ENCODE results near the gene SIGLEC15.
"Not testable (repeated sequence)": the region's sequence is repeated elsewhere in the genome, so short reads cannot be mapped to it uniquely, and the experiment has no call there.

The SIGLEC15 gene

GRCh38 chr18:45844938-45845337 lies 19.5 kb downstream of the SIGLEC15 start:
- no peak for DNase-seq (ENCODE audit: low read depth, low spot score)

DNA sequence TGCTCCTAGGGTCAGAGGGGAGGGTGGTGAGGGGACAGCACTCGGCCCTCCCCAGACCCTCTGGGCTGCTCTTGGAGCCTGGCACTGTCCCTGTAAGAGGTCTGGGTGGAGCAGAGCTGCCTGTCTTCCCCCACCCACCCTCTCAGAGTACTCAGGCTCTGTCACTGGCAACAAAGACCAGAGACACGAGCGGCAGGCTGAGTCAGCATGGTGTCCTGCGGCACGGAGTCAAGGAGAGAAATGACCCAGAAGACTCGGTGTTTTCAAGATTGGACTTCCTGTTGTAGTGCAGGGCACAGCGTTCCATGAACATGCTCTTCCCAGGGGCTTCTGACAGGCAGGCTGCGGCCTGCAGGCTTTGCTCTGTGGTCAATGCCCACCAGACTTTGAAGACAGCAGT lies 19.9 kb downstream of the SIGLEC15 start:
- no peak for DNase-seq (ENCODE audit: low read depth, low spot score)

- no peak for DNase-seq (ENCODE audit: low read depth, low spot score)
Measured at GRCh38 chr18:45847119-45847518, 21.6 kb downstream of the SIGLEC15 start.

DNA sequence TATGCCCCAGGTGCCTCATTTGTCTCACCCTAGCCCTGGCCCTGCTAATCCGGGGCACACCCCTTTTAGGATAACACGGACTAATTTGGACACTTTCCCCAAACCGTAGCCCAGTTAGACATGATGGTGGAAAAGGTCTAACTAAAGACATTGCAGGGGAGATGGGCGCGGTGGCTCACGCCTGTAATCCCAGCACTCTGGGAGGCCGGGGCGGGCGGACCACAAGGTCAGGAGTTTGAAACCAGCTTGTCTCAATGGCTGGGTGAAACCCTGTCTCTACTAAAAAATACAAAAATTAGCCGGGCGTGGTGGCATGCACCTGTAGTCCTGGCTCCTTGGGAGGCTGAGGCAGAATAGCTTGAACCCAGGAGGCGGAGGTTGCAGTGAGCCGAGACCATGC lies 23.2 kb downstream of the SIGLEC15 start:
- not testable (repeated sequence) for DNase-seq (ENCODE audit: low read depth, low spot score)

DNA sequence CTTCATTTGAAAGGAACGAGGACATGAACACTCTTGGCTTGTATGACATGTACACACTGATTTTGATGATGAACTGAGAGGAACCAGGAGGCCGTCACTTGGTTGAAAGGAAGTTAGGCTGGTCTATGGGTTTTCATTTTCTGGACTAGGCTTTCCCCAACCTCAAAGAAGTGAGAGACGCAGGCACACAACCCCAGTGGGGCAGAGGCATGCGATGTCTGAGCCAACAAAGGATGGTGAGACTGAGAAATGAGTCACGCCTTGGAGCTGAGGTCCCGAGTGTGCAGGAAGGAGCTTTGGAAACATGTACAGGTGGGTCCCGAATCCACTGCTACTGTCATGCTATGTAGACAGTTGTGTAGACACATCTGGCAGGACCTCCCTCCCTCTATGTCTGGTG lies 24.1 kb downstream of the SIGLEC15 start:
- DNase-seq (ENCODE audit: low read depth, low spot score), result no peak

GRCh38 chr18:45850021-45850420 lies 24.5 kb downstream of the SIGLEC15 start:
- peak; percentile 17 for DNase-seq (ENCODE audit: low read depth, low spot score)

GRCh38 chr18:45851161-45851925 lies 25.9 kb downstream of the SIGLEC15 start:
- no peak for DNase-seq (ENCODE audit: low read depth, low spot score)

DNA sequence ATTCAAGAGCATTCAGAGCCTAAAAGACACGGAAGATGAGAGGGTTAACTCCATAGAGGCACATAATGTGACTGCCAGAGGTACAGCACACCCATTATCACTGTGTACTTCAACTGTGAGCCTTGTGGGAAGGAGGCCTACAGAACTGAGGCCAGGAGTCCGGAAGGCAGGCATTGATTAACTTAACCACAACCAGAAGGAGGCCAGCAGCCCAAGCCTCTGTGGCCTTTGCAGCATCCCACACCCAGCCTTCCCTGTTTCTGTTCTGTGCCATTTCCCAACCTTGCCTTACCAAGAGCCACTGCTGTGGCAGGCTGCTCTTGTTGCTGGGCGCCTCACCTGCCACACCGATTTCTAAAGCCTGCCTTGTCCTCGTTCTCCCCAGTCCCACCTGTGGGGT lies 27.2 kb downstream of the SIGLEC15 start:
- DNase-seq (ENCODE audit: low read depth, low spot score), result no peak

DNA sequence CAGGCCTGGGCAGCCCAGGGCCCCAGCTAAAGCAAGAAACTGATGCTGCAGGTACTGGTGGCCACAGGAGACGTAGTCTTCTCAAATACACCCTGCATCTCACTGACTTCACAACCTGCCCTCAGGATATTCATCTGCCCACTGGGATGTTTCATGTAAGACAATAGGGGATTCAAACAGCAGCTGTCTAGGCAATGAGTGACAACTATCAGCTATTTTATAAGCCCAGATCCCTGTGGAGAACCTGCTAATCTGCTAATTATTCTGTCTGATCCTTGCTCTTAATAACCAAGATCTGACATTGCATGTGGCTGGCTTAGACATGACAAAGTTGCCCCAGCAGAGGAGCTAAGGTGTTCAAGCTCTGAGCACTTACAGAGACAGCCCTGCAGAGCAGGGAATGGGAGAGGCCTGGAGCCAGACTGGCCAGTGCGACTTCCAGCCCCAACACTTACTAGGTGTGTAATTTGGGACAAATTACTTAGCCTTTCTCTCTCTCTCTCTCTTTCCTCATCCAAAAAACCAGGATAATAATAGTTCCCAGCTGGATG lies 28.6 kb downstream of the SIGLEC15 start:
- DNase-seq (ENCODE audit: low read depth, low spot score), result no peak

DNA sequence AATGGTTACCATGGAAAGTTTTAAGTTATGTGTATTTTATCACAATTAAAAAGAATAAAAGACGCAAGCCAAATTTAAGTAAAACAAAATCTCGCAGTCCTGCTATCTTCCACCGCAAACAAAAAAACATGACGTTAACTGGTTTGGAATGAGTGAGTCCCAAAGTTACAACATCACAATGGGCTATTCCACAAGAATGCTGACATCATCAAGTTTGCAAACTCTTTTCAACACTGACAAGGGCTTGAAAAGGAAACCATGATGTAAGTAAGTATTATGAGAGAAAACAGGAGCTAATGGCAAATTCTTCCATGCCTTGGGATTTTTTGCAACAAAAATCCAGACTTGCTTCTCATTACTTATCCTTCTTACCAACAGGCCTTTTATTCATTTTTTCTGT lies 31.1 kb downstream of the SIGLEC15 start:
- DNase-seq (ENCODE audit: low read depth, low spot score), result no peak

- no peak for DNase-seq (ENCODE audit: low read depth, low spot score)
Measured at GRCh38 chr18:45859334-45859733, 33.9 kb downstream of the SIGLEC15 start.

- no peak for DNase-seq (ENCODE audit: low read depth, low spot score)
Measured at GRCh38 chr18:45860492-45860891, 35.0 kb downstream of the SIGLEC15 start.

GRCh38 chr18:45860971-45861370 lies 35.5 kb downstream of the SIGLEC15 start:
- no peak for DNase-seq (ENCODE audit: low read depth, low spot score)

DNA sequence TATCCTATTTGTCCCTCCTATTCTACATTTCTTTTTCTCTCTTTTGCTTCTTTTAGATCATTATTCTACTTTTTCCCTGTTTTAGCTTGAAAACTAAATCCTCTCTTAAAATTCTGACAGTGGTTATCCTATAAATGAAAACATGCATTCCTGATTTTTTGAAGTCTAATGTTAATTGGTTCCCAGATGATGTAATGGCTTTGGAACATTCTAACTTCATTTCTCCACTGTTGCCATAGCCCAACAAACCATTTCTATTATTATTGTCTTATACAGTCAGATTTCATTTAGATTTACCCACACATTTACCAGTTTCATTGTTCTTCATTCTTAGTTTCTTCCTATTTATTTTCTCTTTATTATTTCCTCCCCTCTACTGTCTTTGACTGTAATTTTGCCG lies 36.5 kb downstream of the SIGLEC15 start:
- no peak for DNase-seq (ENCODE audit: low read depth, low spot score)

DNA sequence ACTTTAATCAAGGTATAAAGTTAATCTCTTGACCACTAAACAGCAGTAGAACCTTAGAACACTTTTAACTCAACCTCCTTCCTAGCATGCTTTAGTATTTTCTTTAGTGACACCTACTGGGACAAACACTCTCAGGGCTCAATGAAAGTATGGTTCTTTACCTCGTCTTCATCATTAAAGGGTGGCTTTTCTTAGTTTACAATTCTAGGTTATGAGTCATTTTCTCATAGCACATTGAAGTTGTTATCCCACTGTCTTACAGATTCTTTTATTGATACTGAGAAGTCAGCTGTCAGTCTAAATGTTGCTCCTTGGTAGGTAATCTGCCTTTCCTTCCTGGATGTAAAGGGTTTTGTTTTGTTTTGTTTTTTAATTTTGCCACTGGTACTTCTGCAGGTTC lies 38.0 kb downstream of the SIGLEC15 start:
- DNase-seq (ENCODE audit: low read depth, low spot score), result no peak

DNA sequence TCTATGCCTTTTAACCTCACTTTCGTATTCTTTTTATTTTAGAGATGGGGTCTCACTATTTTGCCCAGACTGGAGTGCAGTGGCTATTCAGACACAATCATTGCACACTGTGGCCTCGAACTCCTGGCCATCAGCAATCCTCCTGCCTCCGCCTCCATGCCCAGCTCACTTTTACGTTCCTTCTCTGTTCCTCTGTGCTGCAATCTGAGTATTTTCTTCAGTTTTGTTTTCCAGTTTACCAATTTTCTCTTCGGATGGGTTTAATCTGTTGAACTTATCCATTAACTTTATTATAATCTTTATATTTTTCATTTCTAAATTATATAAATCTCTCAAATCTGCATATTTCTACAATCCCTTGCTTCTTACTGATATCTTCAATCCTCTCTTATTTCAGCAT lies 38.6 kb downstream of the SIGLEC15 start:
- DNase-seq (ENCODE audit: low read depth, low spot score), result no peak

DNA sequence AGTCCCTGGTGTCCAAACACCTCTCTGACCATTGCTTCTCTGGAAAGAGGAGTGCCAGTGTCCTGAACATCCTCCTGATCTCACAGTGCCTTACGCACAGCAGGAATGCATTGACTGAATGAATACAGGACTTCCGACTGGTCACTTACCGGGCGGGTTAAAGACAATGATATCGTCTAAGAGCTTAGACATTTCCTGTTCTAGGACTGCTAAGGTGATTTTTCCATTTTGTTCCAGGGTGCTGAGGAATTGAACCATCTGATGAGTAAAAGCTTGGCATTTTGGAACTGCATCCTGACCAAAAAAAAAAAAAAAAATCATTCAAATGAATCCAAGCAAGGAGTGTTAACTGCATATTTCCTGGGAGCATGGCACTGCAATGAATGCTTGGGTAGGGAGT lies 40.0 kb downstream of the SIGLEC15 start:
- no peak for DNase-seq (ENCODE audit: low read depth, low spot score)

DNA sequence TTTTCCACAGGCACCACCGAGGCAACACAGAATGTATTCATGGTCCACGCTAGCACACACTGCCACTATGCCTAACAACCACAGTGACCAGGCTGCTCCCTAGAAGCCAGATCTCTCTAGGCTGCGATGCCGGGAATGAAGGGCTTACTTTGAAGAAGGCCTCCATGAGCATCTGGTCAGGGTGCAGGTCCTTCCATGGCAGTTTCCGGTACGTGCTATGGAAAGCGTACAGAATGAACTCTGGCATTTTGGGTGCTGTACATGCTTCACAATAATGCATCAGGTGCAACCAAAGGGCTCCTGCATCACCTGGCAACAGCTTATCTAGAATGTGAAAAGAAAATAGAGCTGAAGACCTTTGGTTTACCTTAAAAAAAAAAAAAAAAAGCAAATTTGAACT lies 44.9 kb downstream of the SIGLEC15 start:
- DNase-seq (ENCODE audit: low read depth, low spot score), result no peak

DNA sequence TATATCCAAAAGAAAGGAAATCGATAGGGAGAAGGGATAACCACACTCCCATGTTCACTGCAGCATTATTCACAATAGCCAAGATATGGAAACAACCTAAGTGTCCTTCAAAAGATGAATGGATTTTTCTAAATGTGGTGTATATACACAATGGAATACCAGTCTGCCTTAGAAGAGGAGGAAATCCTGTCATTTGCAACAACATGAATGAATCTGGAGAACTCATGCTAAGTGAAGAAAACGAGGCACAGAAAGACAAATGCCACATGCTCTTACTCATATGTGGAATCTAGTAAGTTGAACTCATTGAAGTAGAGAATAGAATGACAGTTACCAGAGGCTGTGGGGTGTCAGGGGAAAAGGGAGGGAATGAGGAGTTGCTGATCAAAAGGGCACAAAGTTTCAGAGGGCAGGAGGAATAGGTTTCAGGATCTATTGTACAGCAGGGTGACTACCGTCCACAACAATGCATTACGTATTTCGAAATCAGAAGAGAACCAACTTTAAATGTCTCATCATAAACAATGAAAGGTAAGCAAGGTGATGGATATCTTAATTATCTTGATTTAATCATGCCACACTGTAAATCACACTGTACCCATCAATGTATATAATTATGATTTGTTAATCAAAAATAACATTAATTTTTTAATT lies 46.1 kb downstream of the SIGLEC15 start:
- DNase-seq (ENCODE audit: low read depth, low spot score), result no peak

DNA sequence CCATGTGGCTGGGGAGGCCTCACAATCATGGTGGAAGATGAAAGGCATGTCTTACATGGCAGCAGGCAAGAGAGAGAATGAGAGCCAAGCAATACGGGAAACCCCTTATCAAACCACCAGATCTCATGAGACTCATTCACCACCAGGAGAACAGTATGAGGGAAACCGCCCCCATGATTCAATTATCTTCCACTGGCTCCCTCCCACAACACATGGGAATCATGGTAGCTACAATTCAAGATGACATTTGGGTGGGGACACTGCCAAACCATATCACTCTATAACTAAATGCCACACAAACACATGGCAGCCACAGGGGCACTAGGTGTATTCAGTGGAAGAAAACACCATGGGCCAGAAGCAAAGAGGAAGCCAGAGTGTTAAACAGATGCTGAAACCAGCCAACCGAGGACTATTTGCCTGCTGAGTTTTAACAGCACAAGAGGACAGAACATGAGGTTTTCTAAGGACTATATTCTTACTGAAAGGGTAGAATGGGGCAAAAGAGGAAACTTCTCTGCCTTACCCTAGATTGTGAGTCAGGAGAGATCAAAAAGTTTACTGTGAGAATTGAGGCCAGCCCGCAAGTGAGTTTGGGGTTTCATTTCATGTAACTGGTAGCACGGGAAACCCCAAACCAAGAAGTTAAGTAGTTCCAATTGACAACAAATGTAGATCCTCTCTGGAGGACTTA lies 49.2 kb downstream of the SIGLEC15 start:
- no peak for DNase-seq (ENCODE audit: low read depth, low spot score)

DNA sequence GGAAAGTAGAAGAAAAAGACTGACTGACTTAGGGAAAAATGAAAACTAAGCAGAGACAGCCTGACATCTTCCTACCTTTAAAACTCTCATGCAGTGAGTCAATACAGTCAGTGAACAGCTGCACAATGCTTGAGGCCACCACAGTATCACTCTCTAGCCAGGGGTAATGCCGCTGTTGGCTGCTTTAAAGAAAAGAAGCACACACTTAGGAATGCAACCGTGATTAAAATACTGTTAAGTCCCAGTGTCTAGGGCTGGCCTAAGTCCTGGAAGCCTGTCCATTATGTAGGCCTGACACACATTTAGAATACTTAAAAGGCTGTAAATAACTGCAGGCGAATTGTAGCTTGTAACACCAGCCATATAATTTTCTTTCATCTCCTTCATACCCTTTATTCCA lies 50.7 kb downstream of the SIGLEC15 start:
- DNase-seq (ENCODE audit: low read depth, low spot score), result no peak

GRCh38 chr18:45877403-45877802 lies 51.9 kb downstream of the SIGLEC15 start:
- no peak for DNase-seq (ENCODE audit: low read depth, low spot score)
